NCI-H526 (cell line): ENCODE data around the gene PDGFD.

Source experiments
- DNase-seq, 2 experiments: peaks; one replicate each; lab custom pipeline; 2025; lab: John Stamatoyannopoulos, UW

The PDGFD gene

GRCh38 chr11:103958475-103959215 lies 205.3 kb downstream of the PDGFD start:
- DNase-seq = no peak

- no peak for DNase-seq
Measured at GRCh38 chr11:103953797-103954486, 210.0 kb downstream of the PDGFD start.

- no peak for DNase-seq
Measured at GRCh38 chr11:103949781-103950180, 214.2 kb downstream of the PDGFD start.

- no peak for DNase-seq
Measured at GRCh38 chr11:103948187-103948763, 215.7 kb downstream of the PDGFD start.

- DNase-seq = no peak
Measured at GRCh38 chr11:103947546-103947919, 216.4 kb downstream of the PDGFD start.

DNA sequence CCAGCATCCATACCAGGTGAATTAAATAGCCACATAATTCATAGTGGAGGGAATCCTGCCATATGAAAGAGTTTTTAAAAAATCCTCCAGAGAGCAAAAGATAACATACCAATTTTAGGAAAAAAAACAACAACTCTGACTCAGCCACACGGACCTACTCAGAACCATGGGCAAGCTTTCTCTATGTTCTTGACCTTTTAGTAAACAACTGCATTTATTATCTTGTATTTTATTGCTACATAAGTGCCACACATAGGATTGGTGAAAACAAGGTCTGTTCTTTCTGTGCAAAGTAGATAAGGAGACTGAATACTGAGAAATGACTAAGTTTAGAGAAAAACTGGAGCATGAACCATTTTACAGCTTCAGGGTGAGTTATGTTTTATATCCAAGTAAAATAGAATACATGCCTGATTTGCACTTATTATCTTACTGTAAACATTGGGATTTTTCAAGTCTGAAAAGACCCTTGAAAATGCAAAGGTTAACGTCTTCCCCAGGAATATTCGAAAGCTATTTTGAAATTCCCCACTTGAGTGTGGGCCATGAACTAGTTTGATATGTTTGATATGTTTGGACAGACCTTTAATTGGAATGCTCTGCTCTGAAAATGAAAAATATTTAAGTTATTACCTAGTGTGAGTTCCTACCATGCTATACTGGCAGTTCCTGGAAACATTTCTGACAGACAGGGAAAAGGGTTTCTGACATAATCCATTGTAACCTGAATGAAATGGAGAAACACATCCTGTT lies 217.0 kb downstream of the PDGFD start:
- DNase-seq = no peak

DNA sequence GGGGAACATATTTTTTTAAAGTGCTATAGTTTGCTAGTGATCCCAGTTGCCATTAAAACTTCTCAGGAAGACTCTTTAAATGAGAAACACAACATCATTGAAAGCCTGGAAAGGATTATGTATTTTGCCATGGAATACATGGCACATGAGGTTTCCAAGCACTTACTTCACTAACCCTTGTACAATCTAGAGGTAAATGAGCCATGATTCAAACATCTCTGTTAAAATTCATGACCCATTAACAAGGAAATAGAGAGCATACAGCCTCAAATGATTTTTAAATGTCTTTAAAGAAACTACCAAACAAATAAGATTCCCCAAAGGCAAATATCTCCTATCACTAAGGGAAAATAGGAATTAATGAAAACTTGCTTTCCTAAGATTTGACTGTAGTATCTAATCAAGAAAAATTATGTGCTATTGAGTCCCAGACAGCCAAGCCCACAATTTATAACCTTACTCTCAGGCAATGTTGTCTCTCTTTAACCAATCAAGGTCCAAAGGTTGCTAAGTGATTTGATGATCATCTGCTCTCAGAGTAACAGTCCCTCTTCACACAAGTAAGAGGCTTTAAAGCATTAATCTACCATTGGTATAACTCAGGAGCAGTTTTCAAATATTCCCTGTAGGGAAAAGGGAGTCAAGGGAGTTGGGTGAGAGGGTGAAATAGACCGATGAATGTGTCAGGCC lies 219.6 kb downstream of the PDGFD start:
- DNase-seq = no peak

DNA sequence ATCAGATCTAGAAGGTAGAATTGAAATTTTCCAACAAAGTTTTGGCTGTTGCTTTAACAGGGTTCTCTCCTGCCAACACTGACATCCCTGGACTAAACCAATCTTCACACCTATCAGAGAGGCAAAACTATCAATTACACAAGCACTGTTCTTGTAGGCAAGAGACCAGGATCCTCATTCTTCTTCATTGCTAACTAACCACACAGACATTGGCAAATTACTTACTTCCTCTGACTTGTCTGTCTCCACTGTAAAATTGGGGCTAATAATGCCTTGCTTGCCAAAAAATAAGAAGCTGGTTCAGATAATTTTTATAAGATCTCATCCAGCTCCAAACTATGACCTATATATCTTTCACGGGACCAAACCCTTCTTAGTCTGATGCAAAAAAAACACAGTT lies 221.3 kb downstream of the PDGFD start:
- DNase-seq = no peak

DNA sequence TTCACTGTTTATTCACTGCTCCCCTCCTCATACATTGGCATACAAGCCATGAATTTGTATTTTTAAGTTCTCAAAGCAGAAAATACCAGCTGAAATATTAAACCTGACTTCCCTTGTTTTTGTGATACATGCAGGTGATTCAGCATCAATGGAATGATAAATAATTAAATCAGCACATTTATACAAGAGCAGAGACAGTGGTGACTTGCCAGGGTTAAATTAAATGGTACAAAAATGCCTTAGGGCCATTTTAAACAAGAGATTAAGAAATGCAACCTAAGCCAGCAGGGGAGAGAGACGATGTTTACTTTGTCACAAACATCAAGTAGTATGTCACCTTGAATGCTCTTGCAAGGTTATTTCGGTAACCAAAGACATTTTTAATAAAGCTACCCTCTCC lies 223.4 kb downstream of the PDGFD start:
- DNase-seq = no peak

- DNase-seq = no peak
Measured at GRCh38 chr11:103939694-103940093, 224.3 kb downstream of the PDGFD start.

GRCh38 chr11:103936059-103936458 lies 227.9 kb downstream of the PDGFD start:
- no peak for DNase-seq

- no peak for DNase-seq
Measured at GRCh38 chr11:103935219-103935618, 228.7 kb downstream of the PDGFD start.

- peak in 1 of 2 experiments; percentile 41 for DNase-seq
Measured at GRCh38 chr11:103929170-103929903, 234.6 kb downstream of the PDGFD start.

GRCh38 chr11:103928802-103929161 lies 235.2 kb downstream of the PDGFD start:
- no peak for DNase-seq

DNA sequence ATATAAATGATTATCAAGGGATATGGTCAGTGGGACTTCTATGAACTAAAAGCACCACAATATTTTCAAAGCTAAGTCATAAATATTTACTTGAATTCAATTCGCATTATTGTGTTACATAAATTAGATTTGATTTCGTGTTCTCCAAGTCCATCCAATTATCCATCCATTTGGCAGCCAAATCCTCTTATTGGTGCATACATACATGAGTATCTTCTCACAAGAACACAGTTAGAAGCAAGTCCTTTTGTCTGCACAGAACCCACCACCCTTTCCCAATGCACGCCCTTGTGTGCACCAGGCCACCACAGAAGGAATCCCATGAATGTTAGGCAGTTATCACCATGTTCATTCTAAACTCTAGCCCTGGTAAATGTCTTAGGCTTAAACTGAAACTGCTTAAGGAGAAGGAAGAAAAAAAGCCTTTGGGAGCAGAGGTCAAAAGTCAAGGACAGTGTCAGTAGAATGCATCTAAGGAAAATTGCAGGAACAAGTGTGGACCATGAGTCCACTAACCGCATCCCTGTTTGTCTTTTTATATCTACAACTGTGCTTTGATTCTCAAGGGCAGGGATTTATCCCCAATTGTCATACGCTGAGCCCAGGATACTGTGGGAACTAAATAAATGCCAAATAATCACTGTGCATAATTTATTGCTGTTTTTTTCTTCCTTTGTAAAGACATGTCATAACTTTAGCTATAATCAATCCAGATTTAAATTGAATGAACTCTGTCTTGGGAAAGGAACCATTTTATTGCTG lies 235.7 kb downstream of the PDGFD start:
- DNase-seq = no peak

- peak in 1 of 2 experiments; percentile 13 for DNase-seq
Measured at GRCh38 chr11:103927535-103927934, 236.4 kb downstream of the PDGFD start.

DNA sequence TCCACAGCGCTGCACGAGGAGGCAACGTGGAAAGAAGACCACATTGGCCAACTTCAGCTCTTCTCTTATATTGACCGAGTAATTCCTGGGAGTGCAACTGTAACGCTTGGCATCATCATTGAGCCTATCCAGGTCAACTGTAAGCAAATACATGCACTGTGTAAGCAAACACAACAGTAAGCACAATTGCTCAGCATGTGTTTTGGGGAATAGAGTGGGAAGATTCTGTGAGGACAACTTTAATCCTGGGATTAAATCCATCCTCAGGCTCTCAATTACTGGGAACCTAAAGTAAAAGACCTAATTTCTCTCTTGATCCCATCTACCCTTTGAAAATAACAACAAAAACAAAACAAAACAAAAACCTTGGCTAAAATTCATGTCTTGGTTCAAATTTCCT lies 237.0 kb downstream of the PDGFD start:
- no peak for DNase-seq

GRCh38 chr11:103924166-103925013 lies 239.6 kb downstream of the PDGFD start:
- DNase-seq = no peak

DNA sequence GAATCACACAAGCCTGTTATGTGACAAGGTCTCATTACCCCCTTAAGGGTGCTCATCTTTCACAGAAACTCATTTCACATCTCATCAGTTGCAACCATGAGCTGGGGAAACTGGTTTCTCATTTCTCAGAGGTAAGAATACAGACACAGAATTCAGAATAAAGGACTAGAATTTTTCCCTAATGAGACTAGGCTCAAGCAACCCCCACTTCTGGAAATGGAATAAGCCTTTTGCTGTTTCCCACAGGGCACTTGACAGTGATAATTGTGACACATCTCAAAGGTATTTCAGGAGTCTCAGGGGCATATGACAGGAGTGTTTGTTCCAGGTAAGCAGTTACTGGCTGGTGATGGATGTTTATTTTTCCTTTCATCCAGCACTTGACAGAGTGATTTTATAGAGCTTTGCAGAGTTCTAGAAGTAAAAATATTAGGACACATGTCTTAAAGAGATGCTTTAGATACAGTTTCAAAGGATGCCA lies 240.5 kb downstream of the PDGFD start:
- no peak for DNase-seq
